ENCODE measurements around the gene RNF123.

Gene RNF123

DNA sequence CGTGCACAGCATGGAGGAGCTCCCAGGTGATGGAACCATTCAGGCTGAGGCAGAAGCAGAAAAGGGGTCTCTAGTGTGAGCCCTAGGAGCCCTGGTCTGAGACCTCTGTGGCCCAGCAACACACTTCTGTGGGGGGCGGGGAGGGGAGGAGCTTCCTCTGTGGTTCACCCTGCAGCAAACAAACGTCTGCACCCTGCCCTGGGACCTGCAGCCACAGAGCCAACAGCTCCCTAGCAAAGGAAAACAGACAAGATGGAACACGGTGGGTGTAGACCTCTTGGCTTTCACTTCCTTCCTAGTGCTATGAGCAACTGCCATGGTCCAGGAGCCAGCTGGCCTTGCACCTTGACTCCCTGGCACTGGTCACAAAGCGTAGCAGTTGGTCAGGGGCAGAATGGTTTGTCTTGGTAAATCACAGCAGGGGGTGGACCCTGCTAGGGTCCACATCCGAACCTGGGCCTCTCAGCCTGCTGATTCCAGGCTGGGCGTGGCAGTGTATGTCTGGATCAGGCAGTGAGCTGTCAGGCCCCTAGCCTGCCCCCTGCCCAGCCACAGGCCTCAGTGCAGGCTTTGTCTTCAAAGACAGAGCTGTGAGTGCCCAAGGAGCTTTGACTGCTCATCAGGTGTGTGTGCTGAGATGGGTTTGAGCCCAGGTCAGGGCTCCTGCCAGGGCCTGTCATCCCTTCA, 23.4 kb downstream of the RNF123 start:
- TF ChIP-seq, protein P1, sequence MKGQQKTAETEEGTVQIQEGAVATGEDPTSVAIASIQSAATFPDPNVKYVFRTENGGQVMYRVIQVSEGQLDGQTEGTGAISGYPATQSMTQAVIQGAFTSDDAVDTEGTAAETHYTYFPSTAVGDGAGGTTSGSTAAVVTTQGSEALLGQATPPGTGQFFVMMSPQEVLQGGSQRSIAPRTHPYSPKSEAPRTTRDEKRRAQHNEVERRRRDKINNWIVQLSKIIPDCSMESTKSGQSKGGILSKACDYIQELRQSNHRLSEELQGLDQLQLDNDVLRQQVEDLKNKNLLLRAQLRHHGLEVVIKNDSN (IDR thresholded peaks at IDR 0.05): no peak
- TF ChIP-seq, protein P2, sequence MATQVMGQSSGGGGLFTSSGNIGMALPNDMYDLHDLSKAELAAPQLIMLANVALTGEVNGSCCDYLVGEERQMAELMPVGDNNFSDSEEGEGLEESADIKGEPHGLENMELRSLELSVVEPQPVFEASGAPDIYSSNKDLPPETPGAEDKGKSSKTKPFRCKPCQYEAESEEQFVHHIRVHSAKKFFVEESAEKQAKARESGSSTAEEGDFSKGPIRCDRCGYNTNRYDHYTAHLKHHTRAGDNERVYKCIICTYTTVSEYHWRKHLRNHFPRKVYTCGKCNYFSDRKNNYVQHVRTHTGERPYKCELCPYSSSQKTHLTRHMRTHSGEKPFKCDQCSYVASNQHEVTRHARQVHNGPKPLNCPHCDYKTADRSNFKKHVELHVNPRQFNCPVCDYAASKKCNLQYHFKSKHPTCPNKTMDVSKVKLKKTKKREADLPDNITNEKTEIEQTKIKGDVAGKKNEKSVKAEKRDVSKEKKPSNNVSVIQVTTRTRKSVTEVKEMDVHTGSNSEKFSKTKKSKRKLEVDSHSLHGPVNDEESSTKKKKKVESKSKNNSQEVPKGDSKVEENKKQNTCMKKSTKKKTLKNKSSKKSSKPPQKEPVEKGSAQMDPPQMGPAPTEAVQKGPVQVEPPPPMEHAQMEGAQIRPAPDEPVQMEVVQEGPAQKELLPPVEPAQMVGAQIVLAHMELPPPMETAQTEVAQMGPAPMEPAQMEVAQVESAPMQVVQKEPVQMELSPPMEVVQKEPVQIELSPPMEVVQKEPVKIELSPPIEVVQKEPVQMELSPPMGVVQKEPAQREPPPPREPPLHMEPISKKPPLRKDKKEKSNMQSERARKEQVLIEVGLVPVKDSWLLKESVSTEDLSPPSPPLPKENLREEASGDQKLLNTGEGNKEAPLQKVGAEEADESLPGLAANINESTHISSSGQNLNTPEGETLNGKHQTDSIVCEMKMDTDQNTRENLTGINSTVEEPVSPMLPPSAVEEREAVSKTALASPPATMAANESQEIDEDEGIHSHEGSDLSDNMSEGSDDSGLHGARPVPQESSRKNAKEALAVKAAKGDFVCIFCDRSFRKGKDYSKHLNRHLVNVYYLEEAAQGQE (IDR thresholded peaks at IDR 0.05; ENCODE audit: low read depth): no peak
- TF ChIP-seq ZBTB7A (IDR thresholded peaks at IDR 0.05; ENCODE audit: low read depth) (no peak), FOXM1 (IDR thresholded peaks at IDR 0.05; ENCODE audit: borderline replicate concordance, low read depth) (no peak), TAF1 (IDR thresholded peaks at IDR 0.05; ENCODE audit: low read depth) (no peak), RAD21 (IDR thresholded peaks at IDR 0.05; ENCODE audit: low read depth) (no peak), TCF12 (IDR thresholded peaks at IDR 0.05; ENCODE audit: low read depth) (no peak), EP300 (IDR thresholded peaks at IDR 0.05; ENCODE audit: borderline replicate concordance) (no peak), TEAD4 (IDR thresholded peaks at IDR 0.05) (no peak), NFIC (IDR thresholded peaks at IDR 0.05) (no peak), YY1 (IDR thresholded peaks at IDR 0.05; ENCODE audit: low read depth) (no peak), EGR1 (IDR thresholded peaks at IDR 0.05) (no peak), CEBPB (IDR thresholded peaks at IDR 0.05) (no peak), CREB1 (IDR thresholded peaks at IDR 0.05; ENCODE audit: low read depth) (no peak)
- TF ChIP-seq, protein P3, sequence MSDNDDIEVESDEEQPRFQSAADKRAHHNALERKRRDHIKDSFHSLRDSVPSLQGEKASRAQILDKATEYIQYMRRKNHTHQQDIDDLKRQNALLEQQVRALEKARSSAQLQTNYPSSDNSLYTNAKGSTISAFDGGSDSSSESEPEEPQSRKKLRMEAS (IDR thresholded peaks at IDR 0.05): no peak

DNA sequence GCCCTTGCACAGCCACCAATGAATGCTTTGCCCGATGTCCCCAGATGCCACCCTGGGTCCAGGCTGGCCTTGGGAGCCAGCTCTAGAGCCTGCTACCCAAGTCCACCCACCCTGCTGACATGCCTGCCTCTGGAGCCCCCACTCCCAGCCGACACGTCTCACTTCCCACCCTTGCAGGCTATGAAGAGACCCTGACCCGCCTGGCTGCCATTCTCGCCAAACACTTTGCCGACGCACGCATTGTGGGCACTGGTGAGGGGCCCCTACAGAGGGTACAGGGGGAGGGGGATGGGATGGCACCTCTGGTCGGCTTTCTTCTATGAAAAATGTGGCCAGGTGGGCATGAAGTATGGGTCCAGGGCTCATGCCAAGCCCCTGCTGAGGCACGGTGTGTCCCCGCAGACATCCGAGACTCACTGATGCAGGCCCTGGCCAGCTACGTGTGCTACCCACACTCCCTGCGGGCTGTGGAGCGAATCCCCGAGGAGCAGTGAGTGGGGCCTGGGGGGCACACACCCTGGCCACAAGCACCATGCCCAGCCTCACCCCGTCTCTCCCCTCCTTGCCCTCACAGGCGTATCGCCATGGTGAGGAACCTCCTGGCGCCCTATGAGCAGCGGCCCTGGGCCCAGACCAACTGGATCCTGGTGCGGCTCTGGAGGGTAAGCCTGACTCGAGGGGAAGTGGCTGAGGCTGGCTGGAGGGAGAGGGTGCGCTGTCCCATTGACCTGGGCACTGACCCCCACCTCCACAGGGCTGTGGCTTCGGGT, 24.2 kb downstream of the RNF123 start:
- TF ChIP-seq EGR1 (IDR thresholded peaks at IDR 0.05): no peak
- no peak for TF ChIP-seq TAF1 (IDR thresholded peaks at IDR 0.05; ENCODE audit: low read depth)

- TF ChIP-seq, protein P2 (IDR thresholded peaks at IDR 0.05; ENCODE audit: low read depth): peak; percentile 58
- TF ChIP-seq TAF1 (IDR thresholded peaks at IDR 0.05; ENCODE audit: low read depth): no peak
These were observed 25.6 kb downstream of the RNF123 start for GRCh38 chr3:49714728-49715550.

DNA sequence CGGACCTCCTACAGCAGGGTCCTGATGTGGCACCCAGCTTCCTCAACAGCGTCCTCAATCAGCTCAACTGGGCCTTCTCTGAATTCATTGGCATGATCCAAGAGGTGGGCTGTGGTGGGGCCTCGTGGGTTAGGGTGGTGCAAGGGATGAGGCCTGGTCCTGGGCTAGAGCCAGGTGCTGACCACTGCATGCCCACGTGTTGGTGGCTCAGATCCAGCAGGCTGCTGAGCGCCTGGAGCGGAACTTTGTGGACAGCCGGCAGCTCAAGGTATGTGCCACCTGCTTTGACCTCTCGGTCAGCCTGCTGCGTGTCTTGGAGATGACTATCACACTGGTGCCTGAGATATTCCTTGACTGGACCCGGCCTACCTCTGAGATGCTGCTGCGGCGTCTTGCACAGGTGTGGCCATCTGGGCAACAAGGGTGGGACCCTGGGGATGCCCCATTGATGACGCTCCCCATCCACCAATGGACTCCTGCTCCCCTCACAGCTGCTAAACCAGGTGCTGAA, 26.3 kb downstream of the RNF123 start:
- TF ChIP-seq, protein P2 (IDR thresholded peaks at IDR 0.05; ENCODE audit: low read depth): no peak
- no peak for TF ChIP-seq RAD21 (IDR thresholded peaks at IDR 0.05; ENCODE audit: low read depth)
- no peak for TF ChIP-seq TCF12 (IDR thresholded peaks at IDR 0.05; ENCODE audit: low read depth)
- TF ChIP-seq TAF1 (IDR thresholded peaks at IDR 0.05; ENCODE audit: low read depth): no peak
- TF ChIP-seq, protein P1 (IDR thresholded peaks at IDR 0.05): no peak
- no peak for TF ChIP-seq YY1 (IDR thresholded peaks at IDR 0.05; ENCODE audit: low read depth)
- no peak for TF ChIP-seq ZBTB7A (IDR thresholded peaks at IDR 0.05; ENCODE audit: low read depth)
- no peak for TF ChIP-seq FOXM1 (IDR thresholded peaks at IDR 0.05; ENCODE audit: borderline replicate concordance, low read depth)
- TF ChIP-seq NFIC (IDR thresholded peaks at IDR 0.05): no peak
- TF ChIP-seq EP300 (IDR thresholded peaks at IDR 0.05; ENCODE audit: borderline replicate concordance): no peak
- TF ChIP-seq CREB1 (IDR thresholded peaks at IDR 0.05; ENCODE audit: low read depth): no peak

Measured in Ishikawa (cell line).